Omental fat pad (tissue), 4 donors: ENCODE measurements around the gene F2RL1. TPM values are rescaled to one million over a fixed set of nuclear protein-coding genes. Genes with fewer than 3 reads are reported as not detected.
"Not testable (repeated sequence)": the region's sequence is repeated elsewhere in the genome, so short reads cannot be mapped to it uniquely, and the experiment has no call there.

Experiments
- ATAC-seq: fragments of 150-250 bp; one replicate; pipeline ENCODE4 v1.9.1; 2016; ENCODE audit warnings: mild to moderate bottlenecking, moderate library complexity; ENCODE audit not compliant: low FRiP score
- DNase-seq: peaks from one replicate; pipeline ENCODE4 v3.0.0-alpha.2; 2019; ENCODE audit warnings: low spot score
- total RNA-seq, 4 donors: library from RNA; depleted of rRNA; stranded (reverse); fragments of >200 nt; gene quantifications; one replicate each; pipeline ENCODE4 v1.1.0, GENCODE V29; 2016
- TF ChIP-seq, protein P1 (sequence below), 3 donors: fragments of 450-650 bp; IDR thresholded peaks; one replicate each; pipeline ENCODE4 v1.5.1; 2016 to 2017; ENCODE audit warnings: antibody characterized with exemption in 3 of 3, mild to moderate bottlenecking in 3 of 3, moderate library complexity in 2 of 3

The F2RL1 gene
- total RNA-seq, 4 donors from 2014 or later: 1.6 to 7.7 (median 3.3) TPM

DNA sequence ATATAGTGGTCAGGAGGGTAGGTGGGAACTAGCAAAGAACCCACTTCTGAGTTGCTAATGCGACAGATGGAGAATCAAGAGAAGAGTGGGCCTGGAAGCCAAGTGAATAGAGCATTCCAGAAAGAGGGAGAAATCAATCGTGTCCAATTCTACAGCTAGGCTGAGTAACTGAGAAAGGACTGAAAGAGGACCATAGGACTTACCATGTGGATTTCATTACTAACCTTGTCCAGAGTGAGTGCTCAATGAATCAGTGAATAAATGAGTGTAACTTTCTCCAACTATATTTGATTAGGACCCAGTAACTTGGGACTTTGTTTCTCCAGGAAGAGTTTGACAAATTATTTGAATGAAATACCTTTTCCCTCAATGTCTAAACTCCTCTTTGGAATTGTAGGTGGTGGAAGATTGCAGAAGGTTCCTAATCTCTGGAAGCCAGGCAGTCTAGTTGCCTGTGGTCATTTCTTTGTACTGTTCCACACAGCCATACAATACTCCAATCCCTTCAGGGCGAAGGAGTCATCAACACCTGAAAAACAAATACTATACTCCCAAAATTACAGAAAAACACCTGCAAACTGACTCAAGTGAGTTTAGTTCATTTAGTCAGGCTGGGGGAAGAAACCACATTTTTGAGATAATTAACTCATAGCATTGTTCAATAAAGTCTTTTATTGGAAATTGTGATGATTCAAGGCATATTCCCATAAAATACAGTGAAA lies 2.6 kb upstream of the F2RL1 start:
- DNase-seq: no peak
- TF ChIP-seq, protein P1, sequence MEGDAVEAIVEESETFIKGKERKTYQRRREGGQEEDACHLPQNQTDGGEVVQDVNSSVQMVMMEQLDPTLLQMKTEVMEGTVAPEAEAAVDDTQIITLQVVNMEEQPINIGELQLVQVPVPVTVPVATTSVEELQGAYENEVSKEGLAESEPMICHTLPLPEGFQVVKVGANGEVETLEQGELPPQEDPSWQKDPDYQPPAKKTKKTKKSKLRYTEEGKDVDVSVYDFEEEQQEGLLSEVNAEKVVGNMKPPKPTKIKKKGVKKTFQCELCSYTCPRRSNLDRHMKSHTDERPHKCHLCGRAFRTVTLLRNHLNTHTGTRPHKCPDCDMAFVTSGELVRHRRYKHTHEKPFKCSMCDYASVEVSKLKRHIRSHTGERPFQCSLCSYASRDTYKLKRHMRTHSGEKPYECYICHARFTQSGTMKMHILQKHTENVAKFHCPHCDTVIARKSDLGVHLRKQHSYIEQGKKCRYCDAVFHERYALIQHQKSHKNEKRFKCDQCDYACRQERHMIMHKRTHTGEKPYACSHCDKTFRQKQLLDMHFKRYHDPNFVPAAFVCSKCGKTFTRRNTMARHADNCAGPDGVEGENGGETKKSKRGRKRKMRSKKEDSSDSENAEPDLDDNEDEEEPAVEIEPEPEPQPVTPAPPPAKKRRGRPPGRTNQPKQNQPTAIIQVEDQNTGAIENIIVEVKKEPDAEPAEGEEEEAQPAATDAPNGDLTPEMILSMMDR (IDR thresholded peaks at IDR 0.05): no peak
- ATAC-seq: no peak

DNA sequence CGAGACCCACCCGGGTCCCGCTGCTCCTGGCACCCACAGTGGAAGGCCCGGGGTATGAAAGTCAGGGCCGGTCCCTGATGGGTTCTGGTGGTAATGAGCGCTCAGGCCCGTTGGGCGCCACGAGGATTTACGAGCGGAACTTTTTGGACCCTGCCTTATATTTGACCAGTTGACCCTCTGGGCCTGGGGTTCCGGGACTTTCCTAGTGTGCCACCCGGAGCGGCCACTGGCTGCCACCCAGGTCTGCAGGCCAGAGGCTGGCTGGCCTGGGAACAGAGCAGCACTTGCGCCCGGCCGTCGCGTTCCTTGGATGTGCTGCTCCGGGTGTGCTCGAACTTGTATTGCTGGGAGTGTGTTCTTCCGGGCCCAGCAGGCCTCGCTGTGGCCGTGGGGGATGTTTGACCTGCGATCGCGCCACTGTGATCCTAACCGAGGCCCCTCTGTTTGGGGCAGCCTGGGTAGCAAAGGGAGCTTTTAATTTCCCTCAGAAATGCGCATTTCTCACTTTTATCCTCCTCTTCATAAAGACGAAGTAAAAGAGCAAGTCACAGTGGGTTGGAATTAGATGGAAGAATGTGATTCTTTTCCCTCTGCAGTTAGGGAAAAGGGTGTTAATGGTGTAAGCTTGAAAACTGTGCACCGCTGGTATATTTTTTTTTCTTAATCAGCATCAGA lies 1.2 kb downstream of the F2RL1 start:
- no peak for ATAC-seq
- no peak for DNase-seq
- TF ChIP-seq, protein P1 (IDR thresholded peaks at IDR 0.05): no peak

DNA sequence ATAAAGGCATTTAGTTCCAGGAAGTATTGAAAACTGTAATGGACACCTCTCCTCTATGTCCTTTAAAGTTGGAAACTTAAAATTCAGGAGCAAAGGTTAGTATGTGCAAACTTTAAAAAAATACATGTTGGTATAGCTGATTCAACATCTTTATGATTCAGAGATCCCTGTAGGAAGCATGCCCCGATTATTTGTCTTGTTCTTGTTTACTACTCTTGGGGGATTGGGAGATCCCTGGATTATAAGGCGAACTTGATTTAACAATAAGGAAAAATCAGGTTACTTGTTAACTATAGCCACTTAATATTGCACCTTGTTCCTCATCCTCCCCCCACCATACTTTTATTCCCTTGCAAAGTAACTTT lies 1.7 kb downstream of the F2RL1 start:
- TF ChIP-seq, protein P1 (IDR thresholded peaks at IDR 0.05): no peak
- DNase-seq (no peak), ATAC-seq (no peak)

DNA sequence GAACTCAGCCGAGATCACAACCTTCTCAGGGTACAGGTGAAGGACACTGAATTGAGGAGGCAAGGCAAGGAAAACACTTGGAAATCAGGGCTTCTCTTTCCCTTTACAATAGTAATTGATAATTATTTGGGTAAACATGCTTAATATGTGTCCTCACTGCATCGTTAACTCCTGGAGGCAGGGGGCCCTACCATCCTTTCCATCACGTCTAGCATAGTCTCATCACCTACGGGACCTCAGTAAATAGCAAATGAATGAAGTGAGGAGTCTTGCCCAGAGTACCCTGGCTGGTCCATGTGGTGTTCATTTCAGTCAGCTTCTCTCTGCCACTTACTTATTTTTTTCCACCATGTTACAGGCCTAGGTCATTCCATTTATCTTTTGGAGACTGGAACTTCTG lies 2.3 kb downstream of the F2RL1 start:
- ATAC-seq (no peak), DNase-seq (no peak)
- TF ChIP-seq, protein P1 (IDR thresholded peaks at IDR 0.05): no peak

DNA sequence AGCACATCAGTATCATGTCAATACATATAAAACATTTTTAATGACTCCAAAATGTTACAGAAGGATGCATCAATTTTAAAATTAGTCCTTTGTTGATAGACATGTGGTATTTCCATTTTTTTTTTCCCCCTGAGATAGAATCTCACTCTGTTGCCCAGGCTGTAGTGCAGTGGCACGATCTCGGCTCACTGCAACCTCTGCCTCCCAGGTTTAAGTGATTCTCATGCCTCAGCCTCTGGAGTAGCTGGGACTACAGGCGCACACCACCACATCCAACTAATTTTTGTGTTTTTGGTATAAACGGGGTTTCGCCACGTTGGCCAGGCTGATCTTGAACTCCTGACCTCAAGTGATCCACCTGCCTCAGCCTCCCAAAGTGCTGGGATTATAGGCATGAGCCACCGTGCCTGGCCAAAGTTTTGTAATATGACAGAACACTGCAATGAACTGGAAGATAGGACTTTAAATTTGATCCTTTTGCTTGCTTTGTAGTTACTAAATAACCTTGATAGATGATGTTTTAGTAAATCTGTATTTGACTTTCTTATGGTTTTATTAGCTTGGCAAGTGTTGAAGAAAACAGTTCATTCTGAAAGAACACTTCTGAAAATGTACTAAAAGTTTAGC lies 3.4 kb downstream of the F2RL1 start:
- not testable (repeated sequence) for DNase-seq, ATAC-seq

DNA sequence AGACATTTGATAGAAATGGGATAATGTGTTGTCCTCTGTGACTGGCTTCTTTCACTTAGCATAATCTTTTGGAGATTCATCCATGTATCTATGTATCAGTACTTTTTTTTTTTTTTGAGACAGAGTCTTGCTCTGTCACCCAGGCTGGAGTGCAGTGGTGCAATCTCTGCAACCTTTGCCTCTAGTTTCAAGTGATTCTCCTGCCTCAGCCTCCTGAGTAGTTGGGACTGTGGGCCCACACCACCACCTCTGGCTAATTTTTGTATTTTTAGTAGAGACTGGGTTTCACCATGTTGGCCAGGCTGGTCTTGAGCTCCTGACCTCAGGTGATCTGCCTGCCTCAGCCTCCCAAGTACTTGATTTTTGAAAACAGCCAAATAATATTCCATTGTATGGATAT lies 7.6 kb downstream of the F2RL1 start:
- not testable (repeated sequence) for ATAC-seq, DNase-seq

DNA sequence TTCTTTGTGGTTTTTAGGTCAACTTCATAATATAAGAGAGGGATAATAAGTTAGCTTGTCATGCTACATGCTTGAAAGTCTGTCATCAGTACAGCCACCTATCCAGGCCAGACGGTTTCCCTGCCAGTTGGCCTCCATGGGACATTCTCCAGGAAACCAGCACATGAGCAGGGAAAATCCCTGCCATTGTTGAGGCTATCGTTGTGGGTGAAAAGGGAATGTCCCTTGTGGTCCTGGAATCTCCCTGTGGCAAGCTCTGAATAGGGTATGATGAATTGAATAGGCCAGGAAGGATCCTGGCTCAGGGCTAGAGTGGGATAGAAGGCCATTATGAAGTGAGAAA lies 12.3 kb downstream of the F2RL1 start:
- TF ChIP-seq, protein P1 (IDR thresholded peaks at IDR 0.05): no peak
- DNase-seq (no peak), ATAC-seq (no peak)

DNA sequence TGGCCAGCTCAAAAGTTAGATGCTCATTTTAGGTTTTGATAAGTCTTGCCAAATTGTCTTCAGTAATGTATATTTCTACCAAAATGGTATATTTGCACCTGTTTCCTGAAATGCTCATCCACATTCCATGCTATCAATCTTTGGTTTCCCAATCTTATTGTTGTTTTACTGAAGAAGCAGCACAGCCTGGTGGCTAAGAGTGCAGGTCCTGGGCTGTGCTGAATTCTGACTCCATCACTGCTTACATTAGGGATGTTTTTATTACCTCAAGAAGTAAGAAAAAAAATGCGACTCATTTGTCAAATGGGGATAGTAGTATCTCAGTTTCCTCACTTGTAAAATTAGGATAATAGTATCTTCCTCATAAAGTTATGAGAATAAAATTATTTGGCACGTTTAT lies 17.4 kb downstream of the F2RL1 start:
- ATAC-seq: no peak
- DNase-seq: no peak
- TF ChIP-seq, protein P1 (IDR thresholded peaks at IDR 0.05): no peak
